Right kidney (tissue), 1 donor: ENCODE data around the gene ZCCHC17.
A peak's percentile ranks its signal among the peaks of the same experiment; 100 is the strongest.

Experiments used
- DNase-seq: peaks from one replicate; pipeline ENCODE4 v3.0.0-alpha.2; 2016

Gene ZCCHC17

GRCh38 chr1:31394584-31395193, 97.9 kb downstream of the ZCCHC17 start:
- peak; percentile 72 for DNase-seq

- DNase-seq = no peak
Measured at GRCh38 chr1:31396633-31397351, 100.0 kb downstream of the ZCCHC17 start.

GRCh38 chr1:31397360-31398095, 100.7 kb downstream of the ZCCHC17 start:
- DNase-seq = no peak

GRCh38 chr1:31398246-31398645, 101.4 kb downstream of the ZCCHC17 start:
- DNase-seq = no peak

GRCh38 chr1:31399976-31400375, 103.1 kb downstream of the ZCCHC17 start:
- no peak for DNase-seq

- DNase-seq = no peak
Measured at GRCh38 chr1:31400393-31400792, 103.6 kb downstream of the ZCCHC17 start.

- DNase-seq = no peak
Measured at GRCh38 chr1:31401241-31401640, 104.4 kb downstream of the ZCCHC17 start.

- no peak for DNase-seq
Measured at GRCh38 chr1:31405578-31406245, 108.9 kb downstream of the ZCCHC17 start.

- DNase-seq = no peak
Measured at GRCh38 chr1:31407029-31407626, 110.3 kb downstream of the ZCCHC17 start.

GRCh38 chr1:31408788-31409318, 112.0 kb downstream of the ZCCHC17 start:
- DNase-seq = no peak

- no peak for DNase-seq
Measured at GRCh38 chr1:31409946-31410858, 113.4 kb downstream of the ZCCHC17 start.

GRCh38 chr1:31410871-31411270, 114.0 kb downstream of the ZCCHC17 start:
- no peak for DNase-seq

- DNase-seq = no peak
Measured at GRCh38 chr1:31412205-31412604, 115.4 kb downstream of the ZCCHC17 start.

GRCh38 chr1:31412732-31413404, 116.0 kb downstream of the ZCCHC17 start, which contains the start of gene SERINC2:
SERINC2 (plus strand) TSS chr1:31413213; CDS start chr1:31413266, 53 bp downstream.
- peak; percentile 44 for DNase-seq

- peak; percentile 90 for DNase-seq
Measured at GRCh38 chr1:31413405-31414001, 116.7 kb downstream of the ZCCHC17 start.
